SK-N-DZ (cell line): ENCODE data around the gene ZNF611.
"Not testable (repeated sequence)": the region's sequence is repeated elsewhere in the genome, so short reads cannot be mapped to it uniquely, and the experiment has no call there.

Experiments
- DNase-seq: peaks from one replicate; pipeline ENCODE4 v3.0.0-alpha.2; 2015; ENCODE audit warnings: low spot score

Gene ZNF611

GRCh38 chr19:52685811-52686210 lies 49.0 kb downstream of the ZNF611 start:
- DNase-seq: no peak

DNA sequence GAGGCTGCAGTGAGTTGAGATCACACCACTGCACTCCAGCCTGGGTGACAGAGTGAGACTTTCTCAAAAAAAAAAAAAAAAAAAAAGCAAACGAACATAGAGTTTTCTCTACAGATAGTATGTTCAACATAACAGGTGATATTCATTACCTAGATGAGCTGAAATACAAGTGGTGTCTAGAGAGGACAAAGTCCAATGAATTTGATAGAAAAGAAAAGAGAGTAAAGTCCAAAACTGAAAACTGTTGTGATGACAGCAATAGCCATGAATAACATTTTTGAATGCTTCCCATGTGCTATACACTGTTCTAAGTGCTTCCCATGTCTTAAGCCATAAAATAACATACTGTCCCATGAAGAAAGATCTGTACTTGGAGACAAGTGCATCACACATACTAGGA lies 53.6 kb downstream of the ZNF611 start:
- not testable (repeated sequence) for DNase-seq

- DNase-seq: no peak
Measured at GRCh38 chr19:52679598-52679997, 55.2 kb downstream of the ZNF611 start.

GRCh38 chr19:52675239-52675638 lies 59.6 kb downstream of the ZNF611 start:
- DNase-seq: not testable (repeated sequence)

DNA sequence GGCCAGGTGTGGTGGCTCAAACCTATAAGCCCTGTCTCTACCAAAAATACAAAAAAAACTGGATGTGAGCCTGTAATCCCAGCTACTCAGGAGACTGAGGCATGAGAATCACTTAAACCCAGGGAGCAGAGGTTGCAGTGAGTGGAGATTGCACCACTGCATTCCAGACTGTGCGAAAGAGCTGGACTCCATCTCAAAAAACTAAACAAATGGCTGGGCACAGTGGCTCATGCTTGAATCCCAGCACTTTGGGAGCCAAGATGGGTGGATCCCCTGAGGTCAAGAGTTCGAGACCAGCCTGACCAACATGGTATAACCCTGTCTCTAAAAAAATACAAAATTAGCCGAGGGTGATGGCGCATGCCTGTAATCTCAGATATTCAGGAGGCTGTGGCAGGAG lies 61.8 kb downstream of the ZNF611 start:
- DNase-seq: no peak

DNA sequence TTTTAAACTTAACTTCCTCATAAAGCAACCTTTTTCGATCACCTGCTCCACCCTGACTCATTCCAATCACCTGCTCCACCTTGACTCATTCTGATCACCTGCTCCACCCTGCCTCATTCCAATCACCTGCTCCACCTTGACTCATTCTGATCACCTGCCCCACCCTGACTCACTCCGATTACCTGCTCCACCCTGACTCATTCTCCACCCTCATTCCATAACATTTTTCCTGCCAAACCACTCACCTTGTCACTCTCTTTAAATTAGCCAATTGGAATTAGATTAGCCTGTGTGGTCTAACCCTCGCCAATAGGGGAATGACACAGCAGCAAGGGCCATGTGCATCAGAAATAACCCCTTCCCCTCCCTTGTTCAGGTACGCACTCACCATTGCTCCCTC lies 64.8 kb downstream of the ZNF611 start:
- no peak for DNase-seq

GRCh38 chr19:52669586-52669985 lies 65.3 kb downstream of the ZNF611 start:
- DNase-seq: no peak

GRCh38 chr19:52667972-52668371 lies 66.9 kb downstream of the ZNF611 start:
- DNase-seq: no peak

DNA sequence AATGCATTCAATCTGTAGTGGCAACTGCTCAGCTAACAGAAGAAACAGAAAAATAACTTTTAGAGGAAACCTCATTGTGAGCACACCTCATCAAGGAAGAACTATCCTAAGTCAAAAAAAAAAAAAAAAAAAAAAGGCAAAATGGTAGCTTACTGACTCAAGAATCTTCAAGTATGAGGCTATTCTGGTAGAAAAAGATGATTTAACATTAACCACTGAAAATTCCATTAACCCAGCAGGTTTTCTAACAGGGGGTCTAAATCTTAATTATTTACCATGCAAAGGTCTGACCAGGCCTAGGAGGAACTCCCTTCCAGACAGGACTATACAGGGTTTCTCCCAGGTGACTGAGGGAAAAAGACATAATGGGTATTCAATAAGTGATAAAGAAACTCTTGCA lies 68.3 kb downstream of the ZNF611 start:
- no peak for DNase-seq

DNA sequence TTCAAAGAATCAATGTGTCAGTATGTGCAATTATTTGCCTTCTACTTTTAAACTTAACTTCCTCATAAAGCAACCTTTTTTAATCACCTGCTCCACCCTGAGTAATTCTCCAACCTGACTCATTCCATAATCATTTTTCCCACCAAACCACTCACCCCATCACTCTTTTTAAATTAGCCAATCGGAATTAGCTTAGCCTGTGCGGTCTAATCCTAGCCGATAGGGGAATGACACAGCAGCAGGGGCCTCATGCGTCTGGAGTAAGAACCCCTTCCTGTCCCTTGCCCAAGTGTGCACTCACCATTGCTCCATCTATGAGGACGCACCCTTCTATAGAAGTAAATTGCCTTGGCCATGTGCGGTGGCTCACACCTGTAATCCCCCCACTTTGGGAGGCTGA lies 69.3 kb downstream of the ZNF611 start:
- no peak for DNase-seq

GRCh38 chr19:52665027-52665426 lies 69.8 kb downstream of the ZNF611 start:
- no peak for DNase-seq

DNA sequence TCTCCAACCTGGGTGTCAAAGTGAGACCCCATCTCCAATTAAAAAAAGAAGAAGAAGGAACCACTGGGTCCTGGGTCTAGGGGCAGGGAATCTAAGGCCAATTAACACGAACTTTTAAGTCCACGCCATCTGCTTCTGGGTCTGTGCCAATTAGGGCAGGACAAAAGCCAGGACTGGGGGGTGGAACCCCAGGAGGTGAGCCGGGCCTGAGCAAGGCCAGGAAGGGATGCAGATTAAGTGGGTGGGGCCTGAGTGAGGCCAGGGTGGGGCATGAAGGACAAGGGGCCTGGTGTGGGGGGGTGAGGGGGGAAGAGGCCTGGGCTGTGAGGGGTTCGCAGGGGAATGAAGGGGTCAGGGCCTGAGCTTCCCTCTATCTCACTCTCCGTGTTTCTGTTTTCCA lies 70.4 kb downstream of the ZNF611 start:
- no peak for DNase-seq

GRCh38 chr19:52662631-52663030 lies 72.2 kb downstream of the ZNF611 start:
- DNase-seq: no peak

DNA sequence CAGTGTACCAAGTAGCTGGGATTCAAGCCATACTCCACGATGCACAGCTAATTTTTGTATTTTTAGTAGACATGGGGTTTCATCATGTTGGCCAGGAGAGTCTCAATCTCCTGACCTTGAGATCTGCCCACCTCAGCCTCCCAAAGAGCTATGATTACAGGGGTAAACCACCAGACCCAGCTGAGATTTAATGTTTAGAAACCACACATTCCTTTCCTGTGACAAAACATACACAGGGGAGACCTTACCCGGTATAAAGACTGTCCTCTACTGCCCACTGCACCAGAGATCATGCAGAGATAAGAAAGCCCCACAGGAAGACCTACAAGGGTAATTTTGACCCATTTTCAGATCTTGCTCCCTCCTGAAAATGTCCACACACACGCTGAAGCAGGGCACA lies 73.9 kb downstream of the ZNF611 start:
- DNase-seq: no peak

GRCh38 chr19:52659013-52659412 lies 75.8 kb downstream of the ZNF611 start:
- DNase-seq: no peak

GRCh38 chr19:52658595-52658994 lies 76.2 kb downstream of the ZNF611 start:
- DNase-seq: no peak

DNA sequence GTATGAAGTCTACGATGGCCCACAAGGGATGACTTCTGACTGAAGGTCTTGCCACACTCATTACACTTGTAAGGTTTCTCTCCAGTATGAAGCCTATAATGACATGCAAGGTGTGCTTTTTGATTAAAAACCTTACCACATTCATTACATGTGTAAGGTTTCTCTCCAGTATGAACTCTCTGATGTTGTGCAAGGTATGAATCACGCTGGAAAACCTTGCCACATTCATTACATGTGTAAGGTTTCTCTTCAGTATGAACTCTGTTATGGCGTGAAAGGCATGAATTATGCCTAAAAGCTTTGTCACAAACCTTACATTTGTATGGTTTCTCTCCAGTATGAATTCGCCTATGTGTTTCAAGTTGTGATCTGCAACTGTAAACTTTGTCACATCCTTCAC lies 81.7 kb downstream of the ZNF611 start:
- DNase-seq: no peak
